ENCODE data around the gene ELAVL2.

Gene ELAVL2

GRCh38 chr9:23777328-23777727, 48.7 kb downstream of the ELAVL2 start:
- Histone ChIP-seq H3K4me1 (ENCODE audit: control insufficient read depth, insufficient read depth, low read length) (no peaks in the 10 kb centered on the region), H3K27ac (ENCODE audit: low read depth, low read length) (no peak overlapping the region), H3K4me3 (ENCODE audit: low read length) (no peak overlapping the region), H3K9ac (ENCODE audit: low read length) (no peak overlapping the region), H3K36me3 (ENCODE audit: control insufficient read depth, insufficient read depth, low read length) (no peaks in the 10 kb centered on the region), H3K27me3 (ENCODE audit: control insufficient read depth, insufficient read depth, low read length) (no peaks in the 10 kb centered on the region)

- H3K9ac ChIP-seq (ENCODE audit: low read length), result no peak overlapping the region
- H3K4me3 ChIP-seq (ENCODE audit: low read length), result no peak overlapping the region
- H3K36me3 ChIP-seq (ENCODE audit: control insufficient read depth, insufficient read depth, low read length), result no peaks in the 10 kb centered on the region
- no peaks in the 10 kb centered on the region for H3K27me3 ChIP-seq (ENCODE audit: control insufficient read depth, insufficient read depth, low read length)
- no peak overlapping the region for H3K27ac ChIP-seq (ENCODE audit: low read depth, low read length)
- no peaks in the 10 kb centered on the region for H3K4me1 ChIP-seq (ENCODE audit: control insufficient read depth, insufficient read depth, low read length)
These were observed 50.5 kb downstream of the ELAVL2 start for GRCh38 chr9:23775549-23775948.

GRCh38 chr9:23774266-23774665, 51.8 kb downstream of the ELAVL2 start:
- Histone ChIP-seq H3K9ac (ENCODE audit: low read length) (no peak overlapping the region), H3K4me1 (ENCODE audit: control insufficient read depth, insufficient read depth, low read length) (no peaks in the 10 kb centered on the region), H3K36me3 (ENCODE audit: control insufficient read depth, insufficient read depth, low read length) (no peaks in the 10 kb centered on the region), H3K27ac (ENCODE audit: low read depth, low read length) (no peak overlapping the region), H3K27me3 (ENCODE audit: control insufficient read depth, insufficient read depth, low read length) (no peaks in the 10 kb centered on the region), H3K4me3 (ENCODE audit: low read length) (no peak overlapping the region)

- no peak overlapping the region for H3K9ac ChIP-seq (ENCODE audit: low read length)
- H3K4me1 ChIP-seq (ENCODE audit: control insufficient read depth, insufficient read depth, low read length), result no peaks in the 10 kb centered on the region
- H3K4me3 ChIP-seq (ENCODE audit: low read length), result no peak overlapping the region
- no peaks in the 10 kb centered on the region for H3K27me3 ChIP-seq (ENCODE audit: control insufficient read depth, insufficient read depth, low read length)
- no peaks in the 10 kb centered on the region for H3K36me3 ChIP-seq (ENCODE audit: control insufficient read depth, insufficient read depth, low read length)
- H3K27ac ChIP-seq (ENCODE audit: low read depth, low read length), result no peak overlapping the region
These were observed 53.7 kb downstream of the ELAVL2 start for GRCh38 chr9:23772385-23772783.

- no peaks in the 10 kb centered on the region for H3K4me1 ChIP-seq (ENCODE audit: control insufficient read depth, insufficient read depth, low read length)
- no peaks in the 10 kb centered on the region for H3K27me3 ChIP-seq (ENCODE audit: control insufficient read depth, insufficient read depth, low read length)
- H3K36me3 ChIP-seq (ENCODE audit: control insufficient read depth, insufficient read depth, low read length), result no peaks in the 10 kb centered on the region
- H3K4me3 ChIP-seq (ENCODE audit: low read length), result no peak overlapping the region
- H3K9ac ChIP-seq (ENCODE audit: low read length), result no peak overlapping the region
- no peak overlapping the region for H3K27ac ChIP-seq (ENCODE audit: low read depth, low read length)
These were observed 54.2 kb downstream of the ELAVL2 start for GRCh38 chr9:23771746-23772384.

- no peak overlapping the region for H3K27ac ChIP-seq (ENCODE audit: low read depth, low read length)
- no peaks in the 10 kb centered on the region for H3K27me3 ChIP-seq (ENCODE audit: control insufficient read depth, insufficient read depth, low read length)
- H3K4me3 ChIP-seq (ENCODE audit: low read length), result no peak overlapping the region
- no peaks in the 10 kb centered on the region for H3K36me3 ChIP-seq (ENCODE audit: control insufficient read depth, insufficient read depth, low read length)
- no peaks in the 10 kb centered on the region for H3K4me1 ChIP-seq (ENCODE audit: control insufficient read depth, insufficient read depth, low read length)
- H3K9ac ChIP-seq (ENCODE audit: low read length), result no peak overlapping the region
These were observed 56.6 kb downstream of the ELAVL2 start for GRCh38 chr9:23769307-23769935.

- no peak overlapping the region for H3K9ac ChIP-seq (ENCODE audit: low read length)
- no peak overlapping the region for H3K4me3 ChIP-seq (ENCODE audit: low read length)
- H3K27ac ChIP-seq (ENCODE audit: low read depth, low read length), result no peak overlapping the region
- H3K36me3 ChIP-seq (ENCODE audit: control insufficient read depth, insufficient read depth, low read length), result no peaks in the 10 kb centered on the region
- no peaks in the 10 kb centered on the region for H3K27me3 ChIP-seq (ENCODE audit: control insufficient read depth, insufficient read depth, low read length)
- H3K4me1 ChIP-seq (ENCODE audit: control insufficient read depth, insufficient read depth, low read length), result no peaks in the 10 kb centered on the region
These were observed 57.2 kb downstream of the ELAVL2 start for GRCh38 chr9:23768861-23769260.

- Histone ChIP-seq H3K27ac (ENCODE audit: low read depth, low read length) (no peak overlapping the region), H3K36me3 (ENCODE audit: control insufficient read depth, insufficient read depth, low read length) (no peaks in the 10 kb centered on the region)
These were observed 59.4 kb downstream of the ELAVL2 start for GRCh38 chr9:23766613-23767012.

GRCh38 chr9:23765561-23765960, 60.5 kb downstream of the ELAVL2 start:
- H3K27ac ChIP-seq (ENCODE audit: low read depth, low read length), result no peak overlapping the region
- H3K4me1 ChIP-seq (ENCODE audit: control insufficient read depth, insufficient read depth, low read length), result no peaks in the 10 kb centered on the region
- no peak overlapping the region for H3K9ac ChIP-seq (ENCODE audit: low read length)
- no peaks in the 10 kb centered on the region for H3K36me3 ChIP-seq (ENCODE audit: control insufficient read depth, insufficient read depth, low read length)
- no peaks in the 10 kb centered on the region for H3K27me3 ChIP-seq (ENCODE audit: control insufficient read depth, insufficient read depth, low read length)
- no peak overlapping the region for H3K4me3 ChIP-seq (ENCODE audit: low read length)

More at GRCh38 chr9:23766613-23767012, 59.4 kb downstream of the ELAVL2 start:
- Histone ChIP-seq H3K4me3 (ENCODE audit: low read length) (no peak overlapping the region), H3K4me1 (ENCODE audit: control insufficient read depth, insufficient read depth, low read length) (no peaks in the 10 kb centered on the region), H3K27me3 (ENCODE audit: control insufficient read depth, insufficient read depth, low read length) (no peaks in the 10 kb centered on the region), H3K9ac (ENCODE audit: low read length) (no peak overlapping the region)

GRCh38 chr9:23764219-23764618, 61.8 kb downstream of the ELAVL2 start:
- Histone ChIP-seq H3K4me1 (ENCODE audit: control insufficient read depth, insufficient read depth, low read length) (no peaks in the 10 kb centered on the region), H3K9ac (ENCODE audit: low read length) (no peak overlapping the region), H3K27ac (ENCODE audit: low read depth, low read length) (no peak overlapping the region), H3K36me3 (ENCODE audit: control insufficient read depth, insufficient read depth, low read length) (no peaks in the 10 kb centered on the region), H3K27me3 (ENCODE audit: control insufficient read depth, insufficient read depth, low read length) (no peaks in the 10 kb centered on the region), H3K4me3 (ENCODE audit: low read length) (no peak overlapping the region)

GRCh38 chr9:23754551-23754950, 71.5 kb downstream of the ELAVL2 start:
- Histone ChIP-seq H3K4me3 (ENCODE audit: low read length) (no peak overlapping the region), H3K9ac (ENCODE audit: low read length) (no peak overlapping the region), H3K27ac (ENCODE audit: low read depth, low read length) (no peak overlapping the region), H3K36me3 (ENCODE audit: control insufficient read depth, insufficient read depth, low read length) (no peaks in the 10 kb centered on the region), H3K27me3 (ENCODE audit: control insufficient read depth, insufficient read depth, low read length) (no peaks in the 10 kb centered on the region), H3K4me1 (ENCODE audit: control insufficient read depth, insufficient read depth, low read length) (no peaks in the 10 kb centered on the region)

GRCh38 chr9:23752859-23753258, 73.2 kb downstream of the ELAVL2 start:
- no peak overlapping the region for H3K9ac ChIP-seq (ENCODE audit: low read length)
- H3K27ac ChIP-seq (ENCODE audit: low read depth, low read length), result no peak overlapping the region
- no peak overlapping the region for H3K4me3 ChIP-seq (ENCODE audit: low read length)
- no peaks in the 10 kb centered on the region for H3K27me3 ChIP-seq (ENCODE audit: control insufficient read depth, insufficient read depth, low read length)
- H3K4me1 ChIP-seq (ENCODE audit: control insufficient read depth, insufficient read depth, low read length), result no peaks in the 10 kb centered on the region
- no peaks in the 10 kb centered on the region for H3K36me3 ChIP-seq (ENCODE audit: control insufficient read depth, insufficient read depth, low read length)

GRCh38 chr9:23751633-23752032, 74.4 kb downstream of the ELAVL2 start:
- no peaks in the 10 kb centered on the region for H3K4me1 ChIP-seq (ENCODE audit: control insufficient read depth, insufficient read depth, low read length)
- H3K27me3 ChIP-seq (ENCODE audit: control insufficient read depth, insufficient read depth, low read length), result no peaks in the 10 kb centered on the region
- H3K27ac ChIP-seq (ENCODE audit: low read depth, low read length), result no peak overlapping the region

More at GRCh38 chr9:23751633-23752032, 74.4 kb downstream of the ELAVL2 start:
- Histone ChIP-seq H3K4me3 (ENCODE audit: low read length) (no peak overlapping the region), H3K9ac (ENCODE audit: low read length) (no peak overlapping the region), H3K36me3 (ENCODE audit: control insufficient read depth, insufficient read depth, low read length) (no peaks in the 10 kb centered on the region)

Data from rectal smooth muscle tissue (tissue), 1 donor.